ENCODE results near the gene UGT3A2.

The UGT3A2 gene

GRCh38 chr5:36001032-36001431 is 65.7 kb downstream of the UGT3A2 start:
- no peak for DNase-seq

GRCh38 chr5:35999547-35999946 is 67.1 kb downstream of the UGT3A2 start:
- DNase-seq = no peak

- no peak for DNase-seq
These were observed 70.6 kb downstream of the UGT3A2 start for GRCh38 chr5:35996076-35996475.

GRCh38 chr5:35990941-35991611 is 75.6 kb downstream of the UGT3A2 start, which contains the start of gene UGT3A1:
Gene UGT3A1, minus strand, starts transcription at chr5:35991390. Its CDS starts 150 bp downstream, at chr5:35991240.
- DNase-seq = no peak

GRCh38 chr5:35990520-35990919 is 76.2 kb downstream of the UGT3A2 start:
- DNase-seq = no peak

- no peak for DNase-seq
These were observed 78.2 kb downstream of the UGT3A2 start for GRCh38 chr5:35988529-35988928.

GRCh38 chr5:35987776-35988175 is 78.9 kb downstream of the UGT3A2 start:
- DNase-seq = no peak

All from bone marrow (tissue), 2 donors.